Measurements from ENCODE around the gene ALG13.
"Not testable (repeated sequence)": the region's sequence is repeated elsewhere in the genome, so short reads cannot be mapped to it uniquely, and the experiment has no call there.

ALG13 gene

DNA sequence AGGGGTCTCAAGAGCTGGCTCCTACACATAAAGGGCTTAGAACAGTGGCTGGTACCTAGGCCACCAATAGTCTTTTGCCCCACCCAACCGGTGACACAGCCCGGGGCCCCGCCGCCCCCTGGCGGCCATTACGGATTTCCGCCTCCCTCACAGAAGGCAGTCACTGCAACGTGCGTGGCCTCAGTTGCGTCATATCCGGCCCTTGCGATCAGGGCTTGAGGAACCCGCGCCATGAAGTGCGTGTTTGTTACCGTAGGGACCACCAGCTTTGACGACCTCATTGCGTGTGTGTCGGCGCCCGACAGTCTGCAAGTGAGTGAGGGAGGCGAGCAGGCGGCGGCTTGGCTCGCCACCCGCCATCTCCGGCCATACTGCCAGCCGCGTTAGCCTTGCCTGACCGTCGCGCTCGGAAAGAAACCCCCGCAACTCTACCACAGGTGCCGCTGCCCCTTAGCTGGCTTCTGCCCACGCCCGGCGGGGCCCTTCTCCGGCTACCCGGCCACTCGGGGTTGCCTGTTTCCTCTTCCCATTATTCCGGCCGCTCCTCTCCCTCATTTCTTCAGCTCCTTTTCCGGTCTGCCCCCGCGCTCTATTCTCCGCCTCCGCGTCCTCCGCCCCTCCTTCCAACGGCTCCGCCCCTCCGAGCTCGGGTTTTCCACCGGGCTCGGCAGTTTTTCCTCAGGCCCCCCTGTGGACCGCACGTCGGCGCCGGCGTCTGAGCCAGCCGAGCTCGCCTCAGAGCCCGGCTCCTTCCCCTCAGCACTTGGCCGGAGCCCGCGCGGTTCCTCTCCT lies at the start of gene ALG13:
Gene ALG13 (plus strand): TSS at position 183 of the 792 bp plus-strand sequence. CDS start 49 bp downstream, at position 232.
- peak; percentile 57 to 66 for DNase-seq

DNA sequence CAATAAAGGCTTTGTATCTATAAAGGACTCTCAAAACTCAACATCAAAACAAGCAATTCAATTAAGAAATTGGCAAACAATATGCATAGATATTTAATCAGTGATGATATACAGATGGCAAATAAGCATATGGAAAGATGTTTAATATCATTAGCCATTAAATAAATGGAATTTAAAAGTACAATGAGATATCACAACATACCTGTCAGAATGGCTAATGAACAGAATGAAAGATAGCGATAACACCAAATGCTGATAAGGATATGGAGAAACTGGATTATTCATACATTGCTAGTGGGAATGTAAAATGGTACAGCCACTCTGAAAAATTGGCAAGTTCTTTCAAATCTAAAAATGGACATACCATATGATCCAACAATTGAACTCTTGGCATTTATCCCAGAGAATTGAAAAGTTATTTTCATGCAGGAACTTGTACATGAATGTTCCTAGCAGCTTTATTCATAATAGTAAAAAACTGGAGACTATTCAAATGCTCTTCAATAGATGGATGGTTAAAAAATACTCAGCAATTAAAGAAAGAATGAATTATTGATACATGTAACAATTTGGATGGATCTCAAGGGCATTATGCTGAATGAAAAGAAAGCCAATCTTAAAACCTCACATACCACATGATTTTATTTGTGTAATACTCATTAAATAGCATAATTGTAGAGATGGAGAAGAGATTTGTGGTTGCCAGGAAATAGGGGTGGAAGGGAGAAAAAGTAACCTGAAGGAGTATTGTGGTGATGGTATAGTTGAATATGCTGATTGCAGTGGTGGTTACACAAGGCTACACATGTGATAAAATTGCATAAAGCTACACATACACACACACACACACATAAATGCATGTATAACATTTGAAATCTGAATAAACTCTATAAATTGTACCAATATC lies 45.9 kb upstream of the ALG13 start:
- DNase-seq = no peak

DNA sequence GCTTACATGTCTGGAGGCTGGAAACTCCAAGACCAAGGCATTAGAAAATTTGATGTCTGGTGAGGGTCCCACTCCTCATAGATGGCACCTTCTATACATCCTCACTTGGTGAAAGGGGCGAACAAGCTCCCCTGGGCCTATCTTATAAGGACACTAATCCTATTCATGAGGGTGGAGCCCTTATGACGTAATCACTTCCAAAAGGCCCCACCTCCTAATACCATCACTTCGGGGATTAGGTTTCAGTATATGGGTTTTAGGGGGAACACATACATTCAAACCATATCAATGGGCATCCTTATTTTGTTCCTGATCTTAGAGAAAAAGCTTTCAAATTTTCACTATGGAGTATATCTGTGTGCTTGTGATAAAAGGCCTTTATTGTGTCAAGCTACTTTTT lies 39.0 kb upstream of the ALG13 start:
- DNase-seq = no peak

DNA sequence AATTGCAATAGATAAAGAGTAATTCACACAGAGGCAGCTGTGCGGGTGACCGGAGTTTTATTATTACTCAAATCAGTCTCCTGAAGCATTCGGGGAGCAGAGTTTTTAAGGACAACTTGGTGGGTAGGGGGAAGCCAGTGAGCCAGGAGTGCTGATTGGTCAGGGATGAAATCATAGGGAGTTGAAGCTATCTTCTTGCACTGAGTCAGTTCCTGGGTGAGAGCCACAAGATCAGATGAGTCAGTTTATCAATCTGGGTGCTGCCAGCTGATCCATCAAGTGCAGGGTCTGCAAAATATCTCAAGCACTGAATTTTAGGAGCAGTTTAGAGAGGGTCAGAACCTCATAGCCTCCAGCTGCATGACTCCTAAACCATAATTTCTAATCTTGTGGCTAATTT lies 35.8 kb upstream of the ALG13 start:
- DNase-seq = not testable (repeated sequence)

DNA sequence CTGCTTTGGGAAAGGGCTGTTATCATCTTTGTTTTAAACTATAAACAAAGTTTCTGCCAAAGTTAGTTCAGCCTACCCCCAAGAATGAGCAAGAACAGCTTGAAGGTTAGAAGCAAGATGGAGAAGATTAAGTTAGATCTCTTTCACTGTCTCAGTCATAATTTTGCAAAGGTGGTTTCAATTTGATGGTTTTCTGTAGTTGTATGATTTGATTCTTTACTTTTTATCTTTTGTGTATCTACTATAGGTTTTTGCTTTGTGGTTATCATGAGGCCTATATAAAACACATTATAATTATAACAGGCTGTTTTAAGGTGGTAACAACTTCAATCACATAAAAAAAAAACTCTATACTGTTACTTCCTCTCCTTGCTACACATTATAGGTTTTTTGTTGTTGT lies 35.4 kb upstream of the ALG13 start:
- no peak for DNase-seq

DNA sequence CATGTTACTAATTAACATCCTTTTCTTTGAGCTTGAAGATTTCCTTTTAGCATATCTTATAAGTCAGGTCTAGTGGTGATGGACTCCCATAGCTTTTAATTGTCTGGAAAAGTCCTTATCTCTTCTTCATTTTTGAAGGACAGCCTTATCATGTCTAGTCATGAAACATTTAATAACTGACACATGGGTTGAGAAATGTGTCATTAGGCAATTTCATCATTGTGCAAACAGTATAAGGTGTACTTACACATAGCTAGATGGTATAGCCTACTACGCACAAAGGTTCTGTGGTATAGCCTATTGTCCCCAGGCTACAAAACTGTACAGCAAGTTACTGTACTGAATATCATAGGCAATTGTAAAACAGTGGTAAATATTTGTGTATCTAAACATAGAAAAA lies 34.5 kb upstream of the ALG13 start:
- DNase-seq = no peak

DNA sequence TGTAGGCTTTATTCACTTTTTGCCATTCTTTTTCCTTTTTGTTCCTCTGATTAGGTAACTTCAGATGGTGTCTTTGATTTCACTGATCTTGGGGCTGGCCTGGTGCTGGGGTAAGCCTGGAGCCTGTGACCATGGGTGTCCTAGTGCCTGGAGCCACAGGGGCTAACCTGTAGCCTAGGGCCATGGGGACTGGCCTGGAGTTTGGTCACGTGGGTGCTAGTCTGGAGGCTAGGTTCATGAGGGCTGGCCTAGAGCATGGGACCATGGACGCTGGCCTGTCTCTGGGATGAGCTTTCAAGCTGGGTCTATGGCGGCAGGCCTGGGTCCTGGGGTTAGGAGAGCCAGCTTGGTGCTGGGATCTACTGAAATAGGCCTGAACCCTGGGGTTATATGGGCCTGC lies 32.2 kb upstream of the ALG13 start:
- DNase-seq = no peak

DNA sequence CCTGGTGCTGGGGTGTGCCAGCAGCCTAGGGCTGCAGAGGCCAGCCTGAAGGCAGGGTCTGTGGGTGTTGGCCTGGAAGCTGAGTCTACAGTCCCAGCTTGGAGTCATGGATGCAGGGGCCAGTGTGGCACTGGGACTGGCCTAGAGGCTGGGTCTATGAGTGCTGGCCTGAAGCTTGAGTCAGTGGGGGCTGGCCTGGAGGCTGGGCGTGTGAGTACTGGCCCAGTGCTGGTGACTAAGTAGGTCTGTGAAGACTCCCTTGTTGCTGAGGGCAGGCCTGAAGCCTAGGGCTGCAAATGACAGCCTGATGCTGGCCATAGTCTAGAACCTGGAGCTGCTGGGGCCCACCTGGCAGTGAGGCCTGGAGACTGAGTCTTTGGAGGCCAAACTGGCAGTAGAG lies 31.3 kb upstream of the ALG13 start:
- no peak for DNase-seq

DNA sequence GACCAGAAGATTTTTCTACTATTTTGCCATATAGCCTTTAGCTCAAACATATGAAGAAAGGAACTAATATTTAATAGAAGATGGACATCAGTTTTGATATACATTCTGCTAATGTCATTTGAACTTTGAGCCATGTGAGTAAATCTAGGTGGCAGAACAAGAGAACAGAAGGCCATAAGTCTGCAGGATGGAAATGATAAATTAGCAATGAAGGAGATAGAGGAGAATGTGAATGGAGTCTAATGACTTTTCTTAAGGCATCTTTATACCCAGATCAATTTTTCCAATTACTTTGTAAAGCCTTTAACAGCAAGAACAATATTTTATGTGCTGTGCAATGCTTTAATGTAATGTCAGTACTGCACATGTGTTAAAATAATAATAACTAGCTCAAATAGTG lies 30.1 kb upstream of the ALG13 start:
- DNase-seq = no peak

DNA sequence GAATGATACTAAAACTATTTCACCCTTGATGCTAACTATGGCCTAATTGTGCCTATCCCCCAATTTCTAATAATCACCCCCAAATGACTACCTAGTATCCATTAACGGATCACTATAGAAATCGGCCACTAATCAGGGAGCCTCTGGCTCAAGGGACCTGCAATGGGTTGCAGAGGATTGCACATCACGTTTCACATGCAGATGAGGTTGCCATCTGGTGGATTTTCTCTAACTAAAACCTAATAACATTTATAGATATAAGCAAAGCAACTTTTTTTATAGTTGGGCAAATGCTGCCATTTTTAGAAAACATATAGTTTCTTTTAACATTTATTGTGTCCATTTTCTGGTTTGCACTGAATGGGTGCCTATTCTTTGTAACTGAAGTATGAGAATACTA lies 28.3 kb upstream of the ALG13 start:
- no peak for DNase-seq

DNA sequence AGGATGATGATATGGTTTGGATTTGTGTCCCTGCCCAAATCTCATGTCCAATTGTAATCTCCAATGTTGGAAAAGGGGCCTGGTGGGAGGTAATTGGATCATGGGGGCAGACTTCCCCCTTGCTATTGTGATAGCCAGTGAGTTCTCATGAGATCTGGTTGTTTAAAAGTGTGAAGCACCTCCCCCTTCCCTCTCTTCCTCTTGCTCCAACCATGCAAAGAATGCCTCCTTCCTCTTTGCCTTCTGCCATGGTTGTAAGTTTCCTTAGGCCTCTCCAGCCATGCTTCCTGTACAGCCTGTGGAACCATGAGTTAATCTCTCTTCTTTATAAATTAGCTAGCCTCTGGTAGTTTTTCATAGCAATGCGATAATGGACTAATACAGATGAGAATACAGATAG lies 19.7 kb upstream of the ALG13 start:
- DNase-seq = no peak

DNA sequence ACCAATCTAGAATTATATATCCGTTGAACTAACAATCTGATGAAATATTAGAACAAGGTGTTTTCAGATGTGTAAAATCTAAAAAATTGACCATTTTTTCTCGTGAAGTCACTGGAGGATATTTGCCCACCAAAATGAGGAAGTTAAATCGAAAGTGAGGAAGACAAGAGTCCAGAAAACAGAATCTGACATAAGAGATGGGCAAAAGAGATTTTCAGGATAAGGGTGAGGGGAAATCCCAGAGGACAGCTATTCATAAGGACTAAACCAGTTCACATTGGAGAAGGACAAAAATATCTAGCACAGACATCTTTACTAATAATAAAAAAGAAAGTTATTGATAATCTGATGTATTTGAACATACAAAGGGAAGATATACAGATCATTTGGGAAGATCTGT lies 18.7 kb upstream of the ALG13 start:
- DNase-seq = no peak

DNA sequence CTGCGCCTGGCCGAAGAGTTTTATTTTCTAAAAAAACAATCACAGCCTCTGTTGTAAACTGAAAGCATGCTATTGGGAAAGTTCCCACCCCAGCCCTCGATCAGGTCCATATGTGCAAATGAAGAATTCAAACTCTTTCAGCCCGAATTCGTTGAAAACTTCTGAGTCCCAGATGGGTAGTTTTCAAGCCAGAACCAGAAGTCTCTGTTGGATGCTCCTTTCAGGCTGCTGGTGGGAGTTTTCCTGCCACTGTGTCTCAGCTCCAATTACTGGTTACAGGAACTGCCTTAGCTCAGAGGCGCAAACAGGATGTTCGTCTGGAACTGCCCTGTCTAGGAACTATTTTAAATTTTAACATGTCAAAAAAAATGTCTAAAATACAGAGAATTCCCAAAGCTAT lies 9.3 kb upstream of the ALG13 start:
- DNase-seq = no peak

DNA sequence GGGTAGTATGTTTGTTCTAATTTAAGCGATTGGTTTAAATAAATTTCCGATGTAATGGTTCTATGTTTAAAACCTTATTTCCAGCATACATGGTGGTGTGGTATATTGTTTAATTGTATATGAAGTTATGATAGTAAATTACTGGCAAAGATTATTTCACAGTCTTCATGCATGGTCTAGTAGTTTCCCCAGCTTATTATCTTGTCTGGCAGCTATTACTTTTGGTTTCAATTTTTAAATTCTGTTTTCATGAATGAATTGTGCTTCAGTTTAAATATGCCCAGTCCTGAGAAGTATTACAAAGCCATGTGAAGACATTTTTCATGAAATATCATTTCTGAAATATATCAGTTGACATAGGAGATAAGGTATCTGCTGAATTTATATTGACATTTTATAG lies 6.3 kb downstream of the ALG13 start:
- DNase-seq = no peak

DNA sequence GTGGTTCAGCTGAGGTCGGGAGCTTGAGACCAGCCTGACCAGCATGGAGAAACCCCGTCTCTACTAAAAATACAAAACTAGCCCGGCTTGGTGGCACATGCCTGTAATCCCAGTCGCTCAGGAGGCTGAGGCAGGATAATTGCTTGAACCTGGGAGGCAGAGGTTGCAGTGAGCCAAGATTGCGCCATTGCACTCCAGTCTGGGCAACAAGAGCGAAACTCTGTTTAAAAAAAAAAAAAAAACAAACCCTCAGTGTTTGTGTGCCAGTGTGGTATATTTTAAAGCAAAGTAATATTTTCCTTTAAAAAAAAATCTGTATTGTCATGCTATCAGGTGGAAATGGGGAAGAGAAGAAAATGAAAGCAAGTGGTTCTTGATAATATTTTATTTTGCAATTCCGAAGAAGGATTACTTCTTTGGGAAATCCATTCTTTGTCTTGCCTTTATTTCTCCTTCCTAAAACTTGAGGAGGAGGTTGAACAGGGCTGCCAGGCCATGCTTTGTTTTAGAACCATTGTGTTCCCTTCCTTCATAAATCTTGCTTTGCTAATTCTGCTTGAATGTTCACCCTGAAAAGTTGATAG lies 14.4 kb downstream of the ALG13 start:
- DNase-seq = no peak

DNA sequence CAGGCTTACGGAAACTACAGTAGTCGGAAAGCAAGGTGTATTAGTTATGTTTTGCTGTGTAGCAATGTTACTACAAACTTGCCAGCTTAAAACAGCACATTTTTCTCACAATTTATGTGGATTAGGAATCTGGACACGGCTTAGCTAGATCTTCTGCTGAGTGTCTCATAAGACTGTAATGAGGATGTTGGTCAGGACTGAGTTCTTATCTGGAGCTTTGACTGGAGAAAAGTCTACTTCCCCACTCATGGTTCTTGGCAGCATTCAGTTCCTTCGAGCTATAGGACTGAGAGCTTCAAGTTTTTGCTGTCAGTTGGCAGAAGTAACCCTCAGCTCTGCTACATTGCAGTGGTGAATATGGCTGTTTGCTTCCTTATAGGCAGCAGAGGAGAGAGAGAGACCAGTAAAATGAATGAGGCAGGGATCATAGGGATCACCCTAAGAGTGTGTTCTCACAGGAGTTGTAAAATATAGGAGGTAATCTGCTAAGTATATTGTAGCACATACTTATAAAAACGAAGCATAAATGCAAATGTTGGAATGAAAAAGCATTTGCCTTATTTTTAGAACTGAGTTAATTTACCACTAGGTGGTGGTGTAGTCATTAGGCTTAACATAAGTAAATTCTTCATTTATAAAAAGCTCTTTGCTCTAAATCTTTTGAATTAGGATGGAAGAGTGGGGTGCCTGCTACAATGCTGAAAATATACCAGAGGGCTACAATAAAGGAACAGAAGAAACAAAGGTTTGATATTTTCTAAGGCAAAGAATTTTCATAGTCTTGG lies 38.6 kb downstream of the ALG13 start:
- DNase-seq = peak in 1 of 2 donors; percentile 5

DNA sequence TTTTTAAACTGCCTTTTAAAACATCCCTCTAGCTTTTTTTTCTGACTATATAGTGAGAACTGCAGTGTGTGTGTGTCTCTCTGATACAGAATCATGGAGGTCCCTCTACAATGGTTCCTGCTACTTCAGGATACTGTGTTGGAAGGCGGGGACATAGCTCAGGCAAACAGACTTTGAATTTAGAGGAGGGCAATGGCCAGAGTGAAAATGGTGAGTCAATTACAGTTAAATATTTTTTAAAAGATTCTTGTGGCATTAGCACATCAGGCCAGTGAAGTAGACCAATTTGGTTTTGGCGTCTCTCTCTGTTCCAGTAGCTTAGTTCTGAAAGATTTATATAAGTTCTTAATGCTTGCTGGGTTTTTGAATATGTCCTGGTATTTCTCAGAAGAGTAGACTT lies 47.1 kb downstream of the ALG13 start:
- DNase-seq = no peak

DNA sequence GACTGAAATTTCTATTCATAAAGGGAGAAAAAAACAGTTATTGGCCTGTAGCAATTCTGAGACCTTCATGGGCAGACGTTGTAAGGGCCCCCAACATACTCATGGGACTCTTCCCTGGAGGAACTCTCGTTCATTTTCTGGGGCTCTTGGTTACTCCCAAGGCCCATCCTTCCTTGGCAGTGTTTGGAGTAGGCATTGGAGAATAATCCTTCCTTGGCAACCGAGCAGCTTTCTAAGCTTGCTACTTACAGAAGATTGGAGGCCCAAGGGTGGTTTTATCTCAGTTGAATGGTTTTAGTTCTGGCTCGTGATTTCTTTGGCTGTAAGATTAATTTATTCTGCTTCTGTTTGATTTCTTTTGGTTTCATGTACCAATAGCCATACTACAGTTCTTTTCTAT lies 50.4 kb downstream of the ALG13 start:
- DNase-seq = no peak

DNA sequence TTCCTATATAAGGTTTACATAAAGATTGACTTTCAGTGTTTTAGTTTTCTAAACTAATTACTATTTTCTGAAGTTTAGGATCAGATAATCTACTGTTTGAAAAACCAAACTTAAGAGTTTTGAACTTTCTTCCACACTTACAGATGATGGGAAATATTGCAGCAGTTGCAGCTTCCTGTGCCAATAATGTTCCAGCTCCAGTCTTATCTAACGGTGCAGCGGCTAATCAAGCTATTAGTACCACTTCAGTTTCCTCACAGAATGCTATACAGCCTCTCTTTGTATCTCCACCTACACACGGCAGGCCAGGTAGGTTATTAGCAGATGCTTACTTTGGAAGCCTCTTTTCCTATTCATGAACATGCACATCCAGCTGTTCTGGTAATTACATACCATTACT lies 55.6 kb downstream of the ALG13 start:
- no peak for DNase-seq

DNA sequence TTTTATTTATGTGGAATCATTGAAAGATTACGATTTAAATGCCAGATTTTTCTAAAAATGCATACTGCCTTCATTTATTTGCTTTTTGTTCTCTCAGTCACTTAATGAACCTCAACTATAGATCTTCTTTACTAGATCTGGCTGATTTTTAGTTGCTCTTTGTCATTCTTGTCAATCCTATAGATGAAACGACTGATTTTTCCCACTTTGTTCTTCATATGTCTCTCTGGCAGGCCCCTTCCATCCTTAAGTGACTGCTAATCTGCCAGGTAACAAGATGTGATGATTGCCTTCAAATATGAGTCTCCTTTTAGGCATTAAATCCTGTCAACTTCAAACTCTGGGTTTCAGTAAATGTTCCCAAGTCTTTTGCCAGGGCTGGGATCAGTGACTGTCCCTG lies 61.0 kb downstream of the ALG13 start:
- no peak for DNase-seq

DNA sequence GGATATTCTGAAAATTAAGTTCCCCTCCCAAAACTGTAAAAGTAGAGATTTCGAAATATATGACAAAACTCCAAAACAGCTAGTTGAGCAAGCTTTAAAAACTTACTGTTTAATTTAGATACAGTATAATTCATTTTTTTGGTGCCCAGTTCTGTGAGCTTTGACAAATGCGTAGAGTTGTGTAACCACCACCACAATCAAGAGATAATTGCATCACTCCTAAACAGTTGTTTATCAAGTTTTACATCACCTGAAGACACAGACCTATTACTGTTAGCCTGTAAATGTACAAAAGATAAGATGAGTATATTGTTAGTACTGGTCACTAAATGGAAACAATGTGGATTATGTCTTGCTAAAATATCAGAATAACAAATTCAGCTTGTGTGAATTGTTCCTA lies 62.3 kb downstream of the ALG13 start:
- DNase-seq = no peak

DNA sequence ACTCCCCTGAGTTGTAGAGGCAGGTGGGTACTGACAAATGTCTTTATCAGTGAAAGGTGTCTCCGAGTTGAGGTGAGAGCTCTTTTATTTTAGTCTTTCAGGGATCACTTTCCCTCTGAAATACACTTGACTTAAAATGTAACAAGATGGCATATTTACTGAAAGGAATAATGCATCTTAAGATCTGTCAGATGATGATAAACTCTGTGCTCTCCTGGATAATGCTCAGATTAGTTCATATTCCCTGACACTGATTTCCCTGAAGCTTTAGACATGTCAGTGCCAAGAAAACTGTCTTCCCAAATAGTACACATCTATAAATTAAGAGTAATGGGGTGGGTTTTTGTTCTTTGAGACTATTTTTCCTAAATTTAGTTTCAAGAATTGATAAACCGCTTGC lies 75.5 kb downstream of the ALG13 start:
- no peak for DNase-seq

DNA sequence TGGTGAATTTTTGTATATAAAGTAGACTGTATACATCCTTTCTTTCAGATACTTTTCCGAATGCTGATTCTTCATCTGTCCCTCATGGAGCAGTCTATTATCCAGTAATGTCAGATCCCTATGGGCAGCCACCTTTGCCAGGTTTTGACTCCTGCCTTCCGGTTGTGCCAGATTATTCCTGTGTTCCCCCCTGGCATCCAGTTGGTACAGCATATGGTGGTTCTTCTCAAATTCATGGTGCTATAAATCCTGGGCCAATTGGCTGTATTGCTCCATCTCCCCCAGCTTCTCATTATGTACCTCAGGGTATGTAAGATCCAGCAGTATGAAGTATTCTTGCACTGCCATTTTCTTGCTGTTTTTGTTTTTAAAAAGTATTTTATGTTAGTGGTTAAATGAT lies 78.7 kb downstream of the ALG13 start:
- DNase-seq = no peak
